H9 (cell line): ENCODE measurements around the gene HAPLN1. TPM values are rescaled to one million over a fixed set of nuclear protein-coding genes. Genes with fewer than 3 reads are reported as not detected.

Experiments used
- DNase-seq: peaks from one replicate; pipeline ENCODE4 v3.0.0-alpha.2; 2017
- H2AFZ ChIP-seq: one replicate; pipeline ENCODE4 v1.6.1; 2013; ENCODE audit warnings: mild to moderate bottlenecking, low read length, control low read depth, moderate library complexity
- H2AK5ac ChIP-seq: 2 replicates; pipeline ENCODE4 v1.6.1; 2013; ENCODE audit warnings: low read length, control low read depth, mixed read lengths; ENCODE audit not compliant: insufficient read length
- H2BK120ac ChIP-seq: one replicate; pipeline ENCODE4 v1.6.1; 2013; ENCODE audit warnings: low read depth, mild to moderate bottlenecking, low read length, control low read depth, inconsistent platforms; ENCODE audit not compliant: poor library complexity, severe bottlenecking
- H2BK12ac ChIP-seq: 2 replicates; pipeline ENCODE4 v1.6.1; 2013; ENCODE audit warnings: low read length, control low read depth, mixed read lengths, low read depth; ENCODE audit not compliant: insufficient read length
- H2BK15ac ChIP-seq: 2 replicates; pipeline ENCODE4 v1.6.1; 2013; ENCODE audit warnings: low read depth, low read length, control low read depth
- H2BK20ac ChIP-seq: one replicate; pipeline ENCODE4 v1.6.1; 2013; ENCODE audit warnings: low read depth, mild to moderate bottlenecking, low read length, control low read depth, inconsistent platforms; ENCODE audit not compliant: poor library complexity, severe bottlenecking
- H2BK5ac ChIP-seq: 2 replicates; pipeline ENCODE4 v1.6.1; 2013; ENCODE audit warnings: low read length, control low read depth, mixed read lengths; ENCODE audit not compliant: insufficient read length
- H3K14ac ChIP-seq: 2 replicates; pipeline ENCODE4 v1.6.1; 2013; ENCODE audit warnings: low read length, control low read depth; ENCODE audit not compliant: insufficient read depth
- H3K18ac ChIP-seq: 2 replicates; pipeline ENCODE4 v1.6.1; 2013; ENCODE audit warnings: low read depth, mild to moderate bottlenecking, mixed read lengths, low read length, control low read depth; ENCODE audit not compliant: insufficient read length
- H3K23ac ChIP-seq: 2 replicates; pipeline ENCODE4 v1.6.1; 2013; ENCODE audit warnings: low read length, control low read depth, mixed read lengths, low read depth; ENCODE audit not compliant: insufficient read length
- H3K23me2 ChIP-seq: 2 replicates; pipeline ENCODE4 v1.6.1; 2013; ENCODE audit warnings: low read depth, mild to moderate bottlenecking, mixed read lengths, low read length, control low read depth; ENCODE audit not compliant: insufficient read length, poor library complexity, severe bottlenecking
- H3K27ac ChIP-seq: 2 replicates; pipeline ENCODE4 v1.5.1; 2013; ENCODE audit warnings: low read length, control low read depth, mixed read lengths, low read depth; ENCODE audit not compliant: insufficient read length
- H3K27me3 ChIP-seq: 2 replicates; pipeline ENCODE4 v1.6.1; 2013; ENCODE audit warnings: low read length, control low read depth, inconsistent platforms; ENCODE audit not compliant: insufficient read depth
- H3K4ac ChIP-seq: 2 replicates; pipeline ENCODE4 v1.6.1; 2013; ENCODE audit warnings: low read depth, mild to moderate bottlenecking, control low read depth, inconsistent platforms, low read length, moderate library complexity
- H3K4me1 ChIP-seq: 2 replicates; pipeline ENCODE4 v1.6.1; 2013; ENCODE audit warnings: low read length, control low read depth, inconsistent platforms; ENCODE audit not compliant: insufficient read depth
- H3K4me2 ChIP-seq: 2 replicates; pipeline ENCODE4 v1.6.1; 2013; ENCODE audit warnings: low read length, control low read depth, mixed read lengths; ENCODE audit not compliant: insufficient read length, insufficient read depth
- H3K56ac ChIP-seq: 2 replicates; pipeline ENCODE4 v1.6.1; 2013; ENCODE audit warnings: low read depth, mild to moderate bottlenecking, mixed read lengths, low read length, control low read depth; ENCODE audit not compliant: insufficient read length
- H3K79me1 ChIP-seq: 2 replicates; pipeline ENCODE4 v1.6.1; 2013; ENCODE audit warnings: low read depth, mild to moderate bottlenecking, moderate library complexity, low read length, control low read depth, inconsistent platforms; ENCODE audit not compliant: insufficient read depth, poor library complexity, severe bottlenecking
- H3K79me2 ChIP-seq: 2 replicates; pipeline ENCODE4 v1.6.1; 2013; ENCODE audit warnings: low read length, control low read depth, inconsistent platforms; ENCODE audit not compliant: insufficient read depth
- H3K9ac ChIP-seq: 2 replicates; pipeline ENCODE4 v1.6.1; 2013; ENCODE audit warnings: low read length, control low read depth, mixed read lengths; ENCODE audit not compliant: insufficient read length; ENCODE audit errors: extremely low read depth
- H3K9me3 ChIP-seq: one replicate; pipeline ENCODE4 v1.6.1; 2013; ENCODE audit warnings: low read depth, low read length, inconsistent platforms; ENCODE audit not compliant: control insufficient read depth
- H3T11ph ChIP-seq: one replicate; pipeline ENCODE4 v1.6.1; 2013; ENCODE audit warnings: mild to moderate bottlenecking, low read length, control low read depth, inconsistent platforms
- H4K20me1 ChIP-seq: one replicate; pipeline ENCODE4 v1.6.1; 2013; ENCODE audit not compliant: control insufficient read depth, insufficient read length, insufficient read depth
- H4K5ac ChIP-seq: 2 replicates; pipeline ENCODE4 v1.6.1; 2013; ENCODE audit warnings: low read depth, mild to moderate bottlenecking, mixed read lengths, low read length, control low read depth; ENCODE audit not compliant: insufficient read length
- H4K8ac ChIP-seq: replicated peaks from 2 replicates; pipeline ENCODE4 v1.6.1; 2013; ENCODE audit warnings: low read length, control low read depth, mixed read lengths, low read depth; ENCODE audit not compliant: insufficient read length
- H4K91ac ChIP-seq: 2 replicates; pipeline ENCODE4 v1.6.1; 2013; ENCODE audit warnings: low read depth, mild to moderate bottlenecking, moderate library complexity, mixed read lengths, low read length, control low read depth; ENCODE audit not compliant: insufficient read length
- H3K27ac Mint-ChIP-seq, 3 experiments: 2 replicates in 2 of 3; 3 replicates in 1 of 3; pipeline ENCODE4 v1.8.0; 2020 to 2021; ENCODE audit warnings: mixed read lengths in 3 of 3, mild to moderate bottlenecking in 1 of 3, moderate library complexity in 1 of 3
- H3K27me3 Mint-ChIP-seq: 2 replicates; pipeline ENCODE4 v1.8.0; 2021; ENCODE audit warnings: low read depth, mild to moderate bottlenecking, moderate library complexity, mixed read lengths
- H3K36me3 Mint-ChIP-seq, 3 experiments: 2 replicates in 2 of 3; 3 replicates in 1 of 3; pipeline ENCODE4 v1.8.0; 2020 to 2021; ENCODE audit warnings: low read depth in 3 of 3, mixed read lengths in 3 of 3; ENCODE audit not compliant: insufficient read depth in 1 of 3
- H3K4me1 Mint-ChIP-seq, 2 experiments: 2 replicates each; pipeline ENCODE4 v1.8.0; 2020; ENCODE audit warnings: mixed read lengths in 2 of 2
- H3K4me3 Mint-ChIP-seq, 2 experiments: 2 replicates in 1 of 2; 3 replicates in 1 of 2; pipeline ENCODE4 v1.8.0; 2020 to 2021; ENCODE audit warnings: mild to moderate bottlenecking in 2 of 2, mixed read lengths in 2 of 2, moderate library complexity in 1 of 2
- H3K9me3 Mint-ChIP-seq, 2 experiments: 2 replicates in 1 of 2; 3 replicates in 1 of 2; pipeline ENCODE4 v1.8.0; 2020; ENCODE audit warnings: mild to moderate bottlenecking in 2 of 2, mixed read lengths in 2 of 2, moderate library complexity in 1 of 2
- WGBS: extraction: QIAGEN DNeasy Blood & Tissue Kit; methylation state at CpG from one replicate; pipeline ENCODE4 v1.1.7; 2013; ENCODE audit warnings: missing lambda C conversion rate, low lambda C conversion rate, mixed read lengths; ENCODE audit not compliant: insufficient read length; ENCODE audit errors: extremely low coverage; 5-methylcytosine and 5-hydroxymethylcytosine counted together
- total RNA-seq: library from RNA; stranded (reverse); gene quantifications from 2 replicates; pipeline ENCODE4 v1.2.1, GENCODE V29; 2021
- TF ChIP-seq, protein P1 (sequence below): fragments of 200-600 bp; sonication (generic); conservative IDR thresholded peaks from 3 replicates; pipeline ENCODE4 v1.8.0; 2021; ENCODE audit warnings: antibody characterized with exemption, mild to moderate bottlenecking

The HAPLN1 gene
- total RNA-seq, 1 experiment from 2014 or later: 0.22 TPM

DNA sequence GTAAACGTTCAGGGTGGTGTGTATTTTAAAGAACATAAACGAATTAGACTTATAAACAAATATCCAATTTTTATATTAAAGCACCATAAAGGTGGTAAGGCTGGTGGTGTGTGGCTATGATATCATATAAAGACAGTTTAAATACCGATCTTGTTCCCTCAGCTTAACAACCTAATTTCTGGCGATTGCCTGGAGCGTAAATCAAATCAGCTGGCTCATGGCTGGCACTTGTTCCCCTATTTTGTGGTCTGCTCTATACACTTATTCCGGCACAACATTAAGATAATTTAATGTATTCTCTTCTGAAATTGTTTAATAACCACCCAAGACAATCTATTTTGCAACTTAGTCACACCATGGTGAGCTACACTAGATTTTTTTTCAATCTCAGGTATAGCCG lies 2.4 kb upstream of the HAPLN1 start:
- peaks cover 0 to 5% (median 0%) of the 10 kb centered on the region in 3 experiments; a peak in 1 of 7 replicates for H3K36me3 Mint-ChIP-seq
- no peak overlapping the region for H4K8ac ChIP-seq
- H3K14ac ChIP-seq: no peak overlapping the region
- no peak overlapping the region for H2AK5ac ChIP-seq
- no peak overlapping the region for H3K18ac ChIP-seq
- H3K27ac ChIP-seq: no peak overlapping the region
- no peak overlapping the region for H3K27ac Mint-ChIP-seq
- no peak overlapping the region for H3K56ac ChIP-seq
- H3K4me3 Mint-ChIP-seq: peak overlapping the region; percentile 85 to 89
- H4K20me1 ChIP-seq: no peaks in the 10 kb centered on the region
- H4K5ac ChIP-seq: no peak overlapping the region
- H3K27me3 Mint-ChIP-seq: peaks cover 3% of the 10 kb centered on the region
- H3K79me1 ChIP-seq: no peaks in the 10 kb centered on the region
- H3K4me1 ChIP-seq: peaks cover 4% of the 10 kb centered on the region
- H3K9ac ChIP-seq: no peak overlapping the region
- no peak overlapping the region for H2BK12ac ChIP-seq
- no CpG with 5 or more reads among the region's 7 CpGs for WGBS
- H3K27me3 ChIP-seq: no peaks in the 10 kb centered on the region
- no peaks in the 10 kb centered on the region for H3K9me3 ChIP-seq
- TF ChIP-seq, protein P1, sequence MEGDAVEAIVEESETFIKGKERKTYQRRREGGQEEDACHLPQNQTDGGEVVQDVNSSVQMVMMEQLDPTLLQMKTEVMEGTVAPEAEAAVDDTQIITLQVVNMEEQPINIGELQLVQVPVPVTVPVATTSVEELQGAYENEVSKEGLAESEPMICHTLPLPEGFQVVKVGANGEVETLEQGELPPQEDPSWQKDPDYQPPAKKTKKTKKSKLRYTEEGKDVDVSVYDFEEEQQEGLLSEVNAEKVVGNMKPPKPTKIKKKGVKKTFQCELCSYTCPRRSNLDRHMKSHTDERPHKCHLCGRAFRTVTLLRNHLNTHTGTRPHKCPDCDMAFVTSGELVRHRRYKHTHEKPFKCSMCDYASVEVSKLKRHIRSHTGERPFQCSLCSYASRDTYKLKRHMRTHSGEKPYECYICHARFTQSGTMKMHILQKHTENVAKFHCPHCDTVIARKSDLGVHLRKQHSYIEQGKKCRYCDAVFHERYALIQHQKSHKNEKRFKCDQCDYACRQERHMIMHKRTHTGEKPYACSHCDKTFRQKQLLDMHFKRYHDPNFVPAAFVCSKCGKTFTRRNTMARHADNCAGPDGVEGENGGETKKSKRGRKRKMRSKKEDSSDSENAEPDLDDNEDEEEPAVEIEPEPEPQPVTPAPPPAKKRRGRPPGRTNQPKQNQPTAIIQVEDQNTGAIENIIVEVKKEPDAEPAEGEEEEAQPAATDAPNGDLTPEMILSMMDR: no peak
- no peak overlapping the region for H2BK15ac ChIP-seq
- peaks cover 29 to 35% of the 10 kb centered on the region in 2 experiments for H3K4me1 Mint-ChIP-seq
- DNase-seq: no peak
- H3K4me2 ChIP-seq: peak overlapping the region; percentile 76
- H3K23ac ChIP-seq: no peak overlapping the region
- no peak overlapping the region for H2BK20ac ChIP-seq
- H4K91ac ChIP-seq: no peak overlapping the region
- H2BK120ac ChIP-seq: no peak overlapping the region
- no peak overlapping the region for H3T11ph ChIP-seq
- H2AFZ ChIP-seq: no peak overlapping the region
- H3K4ac ChIP-seq: no peak overlapping the region
- peaks cover 7% of the 10 kb centered on the region for H3K23me2 ChIP-seq
- no peaks in the 10 kb centered on the region for H3K79me2 ChIP-seq
- H3K9me3 Mint-ChIP-seq: peaks cover 0 to 2% of the 10 kb centered on the region in 2 experiments; a peak in 4 of 5 replicates
- H2BK5ac ChIP-seq: no peak overlapping the region
